DND-41 (cell line): Measurements from ENCODE around the gene SMIM1.

ENCODE experiments used
- ATAC-seq: fragments of 200-7000 bp; cut with Tn5 transposase; 3 replicates; pipeline ENCODE4 v1.9.1; 2021; ENCODE audit warnings: low read depth; ENCODE audit not compliant: insufficient read depth
- DNase-seq: peaks from one replicate; pipeline ENCODE4 v3.0.0-alpha.2; 2020
- H2AFZ ChIP-seq: 2 replicates; pipeline ENCODE4 v1.6.0; 2012; ENCODE audit warnings: low read depth, low read length
- H3K27ac ChIP-seq: 2 replicates; pipeline ENCODE4 v1.5.1; 2012; ENCODE audit warnings: low read length, inconsistent platforms
- H3K27me3 ChIP-seq: fragments of 200-600 bp; sonication (generic); 2 replicates; pipeline ENCODE4 v1.6.0; 2012; ENCODE audit warnings: low read length, mild to moderate bottlenecking, inconsistent platforms; ENCODE audit not compliant: insufficient read depth, poor library complexity
- H3K36me3 ChIP-seq: 2 replicates; pipeline ENCODE4 v1.5.1; 2012; ENCODE audit warnings: low read length, inconsistent platforms; ENCODE audit not compliant: insufficient read depth
- H3K4me1 ChIP-seq: 2 replicates; pipeline ENCODE4 v1.5.1; 2012; ENCODE audit warnings: mild to moderate bottlenecking, low read length; ENCODE audit not compliant: insufficient read depth
- H3K4me2 ChIP-seq: 2 replicates; pipeline ENCODE4 v1.6.0; 2012; ENCODE audit warnings: mild to moderate bottlenecking, moderate library complexity, low read length, inconsistent platforms; ENCODE audit not compliant: insufficient read depth
- H3K4me3 ChIP-seq, 2 experiments: fragments of 200-600 bp in 1 of 2; shearing (Covaris generic) in 1 of 2; 2 replicates each; pipeline ENCODE4 v1.5.1; 2012 to 2016; ENCODE audit warnings: inconsistent platforms in 2 of 2, low read length in 2 of 2, mild to moderate bottlenecking in 2 of 2, low read depth in 1 of 2, moderate library complexity in 1 of 2
- H3K79me2 ChIP-seq: 2 replicates; pipeline ENCODE4 v1.6.0; 2012; ENCODE audit warnings: low read length, inconsistent platforms; ENCODE audit not compliant: insufficient read depth
- H3K9ac ChIP-seq: 2 replicates; pipeline ENCODE4 v1.6.0; 2012; ENCODE audit warnings: low read depth, mild to moderate bottlenecking, inconsistent platforms, low read length, moderate library complexity
- H3K9me3 ChIP-seq: 2 replicates; pipeline ENCODE4 v1.5.1; 2012; ENCODE audit warnings: low read length, moderate library complexity, mild to moderate bottlenecking, inconsistent platforms; ENCODE audit not compliant: insufficient read depth, severe bottlenecking
- H4K20me1 ChIP-seq: 2 replicates; pipeline ENCODE4 v1.6.0; 2012; ENCODE audit warnings: low read length; ENCODE audit not compliant: insufficient read depth
- EZH2 ChIP-seq: IDR thresholded peaks from 3 replicates; pipeline ENCODE4 v1.6.1; 2012; ENCODE audit warnings: borderline replicate concordance, low read depth, mild to moderate bottlenecking, moderate library complexity, low read length, inconsistent platforms; ENCODE audit not compliant: severe bottlenecking
- TF ChIP-seq, protein P1 (sequence below): IDR thresholded peaks from 2 replicates; pipeline ENCODE4 v1.5.1; 2012; ENCODE audit warnings: borderline replicate concordance, low read length, moderate library complexity, mild to moderate bottlenecking; ENCODE audit not compliant: poor library complexity, severe bottlenecking; ENCODE audit errors: extremely low read depth

Gene SMIM1

DNA sequence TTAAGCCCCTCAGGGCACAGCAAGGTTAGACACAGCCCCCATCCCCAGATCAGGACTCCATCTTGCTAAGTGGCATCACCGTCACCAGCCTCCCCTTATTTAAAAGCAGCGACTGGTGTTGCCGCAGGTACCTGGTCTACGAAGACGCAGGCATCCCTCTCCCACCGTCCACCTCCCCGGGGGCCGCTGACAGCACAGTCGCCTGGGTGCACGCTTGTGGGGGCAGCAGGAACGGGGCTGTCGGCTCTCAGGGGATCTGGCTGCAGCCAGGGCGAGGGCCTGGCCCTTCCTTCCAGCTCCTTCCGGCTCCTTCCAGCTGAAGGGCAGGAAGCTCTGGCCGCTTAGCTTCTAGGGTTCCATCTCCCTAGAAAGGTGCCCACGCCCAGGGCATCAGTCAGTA lies 37.9 kb upstream of the SMIM1 start:
- H3K4me1 ChIP-seq: no peaks in the 10 kb centered on the region
- TF ChIP-seq EZH2: no peak
- TF ChIP-seq, protein P1, sequence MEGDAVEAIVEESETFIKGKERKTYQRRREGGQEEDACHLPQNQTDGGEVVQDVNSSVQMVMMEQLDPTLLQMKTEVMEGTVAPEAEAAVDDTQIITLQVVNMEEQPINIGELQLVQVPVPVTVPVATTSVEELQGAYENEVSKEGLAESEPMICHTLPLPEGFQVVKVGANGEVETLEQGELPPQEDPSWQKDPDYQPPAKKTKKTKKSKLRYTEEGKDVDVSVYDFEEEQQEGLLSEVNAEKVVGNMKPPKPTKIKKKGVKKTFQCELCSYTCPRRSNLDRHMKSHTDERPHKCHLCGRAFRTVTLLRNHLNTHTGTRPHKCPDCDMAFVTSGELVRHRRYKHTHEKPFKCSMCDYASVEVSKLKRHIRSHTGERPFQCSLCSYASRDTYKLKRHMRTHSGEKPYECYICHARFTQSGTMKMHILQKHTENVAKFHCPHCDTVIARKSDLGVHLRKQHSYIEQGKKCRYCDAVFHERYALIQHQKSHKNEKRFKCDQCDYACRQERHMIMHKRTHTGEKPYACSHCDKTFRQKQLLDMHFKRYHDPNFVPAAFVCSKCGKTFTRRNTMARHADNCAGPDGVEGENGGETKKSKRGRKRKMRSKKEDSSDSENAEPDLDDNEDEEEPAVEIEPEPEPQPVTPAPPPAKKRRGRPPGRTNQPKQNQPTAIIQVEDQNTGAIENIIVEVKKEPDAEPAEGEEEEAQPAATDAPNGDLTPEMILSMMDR: no peak
- H3K9ac ChIP-seq: no peak overlapping the region
- peaks cover 47% of the 10 kb centered on the region for H3K36me3 ChIP-seq
- H3K9me3 ChIP-seq: no peaks in the 10 kb centered on the region
- no peak overlapping the region for H3K4me3 ChIP-seq
- H3K4me2 ChIP-seq: no peak overlapping the region
- no peaks in the 10 kb centered on the region for H3K27me3 ChIP-seq
- no peak overlapping the region for H2AFZ ChIP-seq
- DNase-seq (no peak), ATAC-seq (no peak)
- H4K20me1 ChIP-seq: peaks cover 10% of the 10 kb centered on the region; the same call in 1 of the 2 replicates
- no peaks in the 10 kb centered on the region for H3K79me2 ChIP-seq
- H3K27ac ChIP-seq: no peak overlapping the region

DNA sequence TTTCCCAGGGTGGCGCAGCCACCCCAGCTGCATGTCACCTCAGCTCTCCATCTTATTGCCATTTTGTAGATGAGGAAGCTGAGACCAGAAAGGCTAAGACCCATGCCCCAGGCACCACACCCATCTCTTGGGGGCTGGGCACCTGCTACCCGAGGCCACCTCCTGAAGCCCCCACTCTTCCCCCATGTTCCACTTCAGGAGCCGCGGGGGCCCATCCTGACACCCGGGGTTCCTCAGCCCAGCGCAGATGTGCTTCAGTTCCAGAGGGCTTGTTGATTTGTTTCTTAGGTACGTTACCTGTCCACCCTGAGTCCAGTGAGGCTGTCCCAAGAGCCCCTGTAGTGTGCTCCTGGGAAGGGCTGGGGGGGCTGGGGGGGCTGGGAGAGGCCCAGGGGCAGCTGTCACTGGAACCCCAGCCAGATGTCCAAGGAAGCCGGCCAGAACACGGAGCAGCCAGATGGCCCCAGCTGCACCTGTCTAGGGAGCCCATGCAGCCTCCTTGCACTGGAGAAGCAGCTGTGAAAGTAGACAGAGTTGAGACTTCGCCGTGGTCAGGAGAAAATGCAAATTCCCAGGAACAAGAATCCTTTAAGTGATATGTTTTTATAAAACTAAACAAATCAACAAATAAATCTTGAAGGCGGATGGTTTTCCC lies 37.4 kb upstream of the SMIM1 start:
- H3K4me2 ChIP-seq: no peak overlapping the region
- H3K27ac ChIP-seq: no peak overlapping the region
- H3K4me3 ChIP-seq: no peak overlapping the region
- no peak overlapping the region for H3K9ac ChIP-seq
- H3K4me1 ChIP-seq: no peaks in the 10 kb centered on the region
- no peak overlapping the region for H2AFZ ChIP-seq
- peaks cover 7% of the 10 kb centered on the region; the same call in 1 of the 2 replicates for H4K20me1 ChIP-seq
- no peaks in the 10 kb centered on the region for H3K9me3 ChIP-seq
- DNase-seq (no peak), ATAC-seq (no peak)
- TF ChIP-seq EZH2: no peak
- TF ChIP-seq, protein P1: no peak
- H3K36me3 ChIP-seq: peaks cover 44% of the 10 kb centered on the region
- no peaks in the 10 kb centered on the region for H3K27me3 ChIP-seq
- no peaks in the 10 kb centered on the region for H3K79me2 ChIP-seq

DNA sequence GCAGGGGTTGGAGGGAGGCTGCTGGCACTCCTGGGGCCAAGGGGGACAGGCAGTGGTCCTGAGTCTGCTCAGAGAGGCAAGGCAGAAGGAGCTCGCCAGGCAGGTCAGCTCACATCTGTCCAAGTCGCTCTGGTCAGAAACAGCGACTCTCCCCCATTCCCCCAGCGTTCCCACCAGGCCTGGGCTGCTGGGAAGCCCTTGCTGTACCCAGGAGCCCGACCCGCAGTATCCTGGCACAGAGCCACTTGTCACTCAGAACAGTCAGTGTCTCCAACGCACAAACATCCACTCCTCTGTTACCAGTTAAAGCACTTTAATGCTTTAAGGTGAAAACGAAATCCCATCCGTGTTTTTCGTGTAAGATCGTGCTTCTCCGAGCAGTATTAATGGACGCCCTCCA lies 36.9 kb upstream of the SMIM1 start:
- Histone ChIP-seq H3K36me3 (peaks cover 39% of the 10 kb centered on the region), H3K4me1 (no peaks in the 10 kb centered on the region), H3K27me3 (no peaks in the 10 kb centered on the region), H3K4me3 (no peak overlapping the region), H3K4me2 (no peak overlapping the region), H3K9ac (no peak overlapping the region), H3K27ac (no peak overlapping the region), H4K20me1 (peaks cover 7% of the 10 kb centered on the region; the same call in 1 of the 2 replicates), H3K9me3 (no peaks in the 10 kb centered on the region), H3K79me2 (no peaks in the 10 kb centered on the region), H2AFZ (no peak overlapping the region)
- DNase-seq: no peak
- ATAC-seq: no peak
- TF ChIP-seq EZH2: no peak
- TF ChIP-seq, protein P1: no peak

DNA sequence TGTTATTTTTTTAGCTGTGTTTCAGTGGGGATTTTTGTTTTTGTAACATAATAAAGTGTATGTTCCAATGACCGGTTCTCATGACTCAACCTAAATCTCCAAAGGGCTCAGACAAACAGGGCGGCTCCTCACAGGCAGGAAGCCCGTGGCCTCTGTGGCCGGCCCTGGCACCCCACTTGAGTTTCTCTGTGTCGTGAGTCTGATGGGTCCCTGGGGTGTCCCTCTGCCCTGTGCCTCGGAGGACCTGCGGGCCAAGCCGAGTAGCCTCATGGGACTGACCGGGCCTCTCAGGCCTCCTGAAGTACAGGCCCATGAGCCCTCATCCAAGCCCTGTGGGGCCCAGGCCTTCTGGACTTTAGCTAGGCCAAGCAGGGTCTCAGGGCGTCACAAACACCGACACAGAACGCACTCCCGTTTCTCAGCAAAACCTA lies 36.4 kb upstream of the SMIM1 start:
- DNase-seq (no peak), ATAC-seq (no peak)
- H3K4me2 ChIP-seq: no peak overlapping the region
- H3K9ac ChIP-seq: no peak overlapping the region
- H3K79me2 ChIP-seq: no peaks in the 10 kb centered on the region
- H3K27ac ChIP-seq: no peak overlapping the region
- no peaks in the 10 kb centered on the region for H3K27me3 ChIP-seq
- H4K20me1 ChIP-seq: peaks cover 7% of the 10 kb centered on the region; the same call in 1 of the 2 replicates
- H3K4me3 ChIP-seq: no peak overlapping the region
- H3K9me3 ChIP-seq: no peaks in the 10 kb centered on the region
- H2AFZ ChIP-seq: no peak overlapping the region
- H3K4me1 ChIP-seq: no peaks in the 10 kb centered on the region
- TF ChIP-seq EZH2: no peak
- TF ChIP-seq, protein P1: no peak
- peaks cover 34% of the 10 kb centered on the region for H3K36me3 ChIP-seq
